Measurements from ENCODE around the gene PSMC5. TPM values are rescaled to one million over a fixed set of nuclear protein-coding genes. Genes with fewer than 3 reads are reported as not detected.

Gene PSMC5
- total and polyA plus RNA-seq, 9 of the 15 experiments (the other 6 are each of a cell fraction or from before 2014, with no cell fraction given): 89.2 to 393 (median 161) TPM

GRCh38 chr17:63880706-63881105 lies 53.5 kb downstream of the PSMC5 start:
- TF ChIP-seq KDM4B (IDR thresholded peaks at IDR 0.05; ENCODE audit: borderline replicate concordance in 2 of 2, low read depth in 1 of 2) (no peak), RHOXF2B (CRISPR knock-in tag; conservative IDR thresholded peaks at IDR 0.05) (no peak), ZNF764 (CRISPR knock-in tag; IDR thresholded peaks at IDR 0.05; ENCODE audit: low read depth) (no peak), PURB (CRISPR knock-in tag; IDR thresholded peaks at IDR 0.05; ENCODE audit: low read depth) (no peak), SMAD2 (IDR thresholded peaks at IDR 0.05; ENCODE audit: low read depth, low read length) (no peak), BRD4 (IDR thresholded peaks at IDR 0.05) (no peak)
- TF ChIP-seq, protein P1, sequence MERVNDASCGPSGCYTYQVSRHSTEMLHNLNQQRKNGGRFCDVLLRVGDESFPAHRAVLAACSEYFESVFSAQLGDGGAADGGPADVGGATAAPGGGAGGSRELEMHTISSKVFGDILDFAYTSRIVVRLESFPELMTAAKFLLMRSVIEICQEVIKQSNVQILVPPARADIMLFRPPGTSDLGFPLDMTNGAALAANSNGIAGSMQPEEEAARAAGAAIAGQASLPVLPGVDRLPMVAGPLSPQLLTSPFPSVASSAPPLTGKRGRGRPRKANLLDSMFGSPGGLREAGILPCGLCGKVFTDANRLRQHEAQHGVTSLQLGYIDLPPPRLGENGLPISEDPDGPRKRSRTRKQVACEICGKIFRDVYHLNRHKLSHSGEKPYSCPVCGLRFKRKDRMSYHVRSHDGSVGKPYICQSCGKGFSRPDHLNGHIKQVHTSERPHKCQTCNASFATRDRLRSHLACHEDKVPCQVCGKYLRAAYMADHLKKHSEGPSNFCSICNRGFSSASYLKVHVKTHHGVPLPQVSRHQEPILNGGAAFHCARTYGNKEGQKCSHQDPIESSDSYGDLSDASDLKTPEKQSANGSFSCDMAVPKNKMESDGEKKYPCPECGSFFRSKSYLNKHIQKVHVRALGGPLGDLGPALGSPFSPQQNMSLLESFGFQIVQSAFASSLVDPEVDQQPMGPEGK (CRISPR knock-in tag; IDR thresholded peaks at IDR 0.05; ENCODE audit: borderline replicate concordance): no peak
- TF ChIP-seq, protein P2, sequence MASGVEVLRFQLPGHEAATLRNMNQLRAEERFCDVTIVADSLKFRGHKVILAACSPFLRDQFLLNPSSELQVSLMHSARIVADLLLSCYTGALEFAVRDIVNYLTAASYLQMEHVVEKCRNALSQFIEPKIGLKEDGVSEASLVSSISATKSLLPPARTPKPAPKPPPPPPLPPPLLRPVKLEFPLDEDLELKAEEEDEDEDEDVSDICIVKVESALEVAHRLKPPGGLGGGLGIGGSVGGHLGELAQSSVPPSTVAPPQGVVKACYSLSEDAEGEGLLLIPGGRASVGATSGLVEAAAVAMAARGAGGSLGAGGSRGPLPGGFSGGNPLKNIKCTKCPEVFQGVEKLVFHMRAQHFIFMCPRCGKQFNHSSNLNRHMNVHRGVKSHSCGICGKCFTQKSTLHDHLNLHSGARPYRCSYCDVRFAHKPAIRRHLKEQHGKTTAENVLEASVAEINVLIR (CRISPR knock-in tag; IDR thresholded peaks at IDR 0.05): no peak
- Histone ChIP-seq H3K27me3 (ENCODE audit: control insufficient read depth in 2 of 2, insufficient read depth in 2 of 2, low read length in 2 of 2) (peaks cover 5 to 46% of the 10 kb centered on the region in 2 experiments; a peak in 3 of 5 replicates), H2AFZ (ENCODE audit: low read depth, low read length) (no peak overlapping the region), H3K79me2 (ENCODE audit: control insufficient read depth, insufficient read depth, low read length) (no peaks in the 10 kb centered on the region), H3K4me3 (no peak overlapping the region), H3K9me3 (replicated peaks; ENCODE audit: control insufficient read depth, insufficient read depth, low read depth, low read length) (no peaks in the 10 kb centered on the region), H4K20me1 (replicated peaks; ENCODE audit: control insufficient read depth, insufficient read depth, low read length) (no peaks in the 10 kb centered on the region), H3K4me2 (ENCODE audit: insufficient read depth, low read length) (no peak overlapping the region), H3K9me1 (ENCODE audit: control insufficient read depth, insufficient read depth, low read length) (no peaks in the 10 kb centered on the region), H3K36me3 (ENCODE audit: control insufficient read depth, insufficient read depth, low read length) (no peaks in the 10 kb centered on the region), H3K9ac (ENCODE audit: insufficient read depth in 1 of 2, low read depth in 2 of 2, low read length in 2 of 2) (no peak overlapping the region), H3K4me1 (replicated peaks in 1 of 2; ENCODE audit: control insufficient read depth in 2 of 2, insufficient read depth in 2 of 2, low read length in 2 of 2) (peaks cover 0 to 3% of the 10 kb centered on the region in 2 experiments; a peak in 2 of 5 replicates), H3K27ac (ENCODE audit: extremely low read depth, low read depth, low read length) (no peak overlapping the region)
- FAIRE-seq: no peak
- ATAC-seq: no peak
- no TSS peak for BruUV-seq (replicated peaks)
- no peak for DNase-seq (ENCODE audit: extremely low read depth in 1 of 4, low spot score in 3 of 4)
- POLR2A ChIA-PET: interaction anchor here (0.8 to 1.5 kb wide), 4 partner anchors 18 to 265 kb away, joined by 3 to 5 read pairs (median 4); no protein-coding TSS in a partner anchor
- 34% methylated on average over 12 of the region's 12 CpGs for WGBS (ENCODE audit: insufficient coverage, low coverage, missing lambda C conversion rate)
- intact Hi-C loops (cut with micrococcal nuclease) (no loop called here), in situ Hi-C loops (cut with MboI) (no loop called here)
- CTCF ChIA-PET (ENCODE audit: low intra/inter-chr PET ratio): no interaction called here

Data from K562 (cell line).